Activated CD4-positive, alpha-beta T cell treated with anti-CD3 and anti-CD28 coated beads, Interleukin-10, Interleukin-2, amounts not matched to agents 100 ng/mL and 50 ng/mL, durations not matched to agents 16 hours and 8 hours (primary cell): ENCODE data around the gene TAP2.
"Not testable (repeated sequence)": the region's sequence is repeated elsewhere in the genome, so short reads cannot be mapped to it uniquely, and the experiment has no call there.

ENCODE experiments used
- DNase-seq: peaks from one replicate; pipeline ENCODE4 v3.0.0-alpha.2; 2020

The TAP2 gene

GRCh38 chr6:32838114-32838958 is at the start of gene TAP2:
TAP2 (minus strand) TSS chr6:32838739; CDS start chr6:32838233, 506 bp downstream.
- peak; percentile 98 for DNase-seq

GRCh38 chr6:32887616-32888015 is 49.1 kb upstream of the TAP2 start:
- no peak for DNase-seq

GRCh38 chr6:32886681-32887383 is 48.3 kb upstream of the TAP2 start:
- DNase-seq, result no peak

GRCh38 chr6:32885698-32886286 is 47.3 kb upstream of the TAP2 start:
- peak; percentile 76 for DNase-seq

GRCh38 chr6:32883789-32884188 is 45.2 kb upstream of the TAP2 start:
- DNase-seq, result no peak

GRCh38 chr6:32882879-32883250 is 44.3 kb upstream of the TAP2 start:
- no peak for DNase-seq

- not testable (repeated sequence) for DNase-seq
These were observed 42.4 kb upstream of the TAP2 start for GRCh38 chr6:32880962-32881361.

- no peak for DNase-seq
These were observed 41.2 kb upstream of the TAP2 start for GRCh38 chr6:32879691-32880090.

- DNase-seq, result no peak
These were observed 38.1 kb upstream of the TAP2 start for GRCh38 chr6:32876603-32877002.

- DNase-seq, result not testable (repeated sequence)
These were observed 35.4 kb upstream of the TAP2 start for GRCh38 chr6:32873947-32874346.

- DNase-seq, result peak; percentile 83
These were observed 29.8 kb upstream of the TAP2 start for GRCh38 chr6:32868257-32868788.

- no peak for DNase-seq
These were observed 29.2 kb upstream of the TAP2 start for GRCh38 chr6:32867554-32868256.

- DNase-seq, result no peak
These were observed 28.5 kb upstream of the TAP2 start for GRCh38 chr6:32867022-32867477.

GRCh38 chr6:32865724-32866443 is 27.3 kb upstream of the TAP2 start:
- no peak for DNase-seq

GRCh38 chr6:32862725-32863124 is 24.2 kb upstream of the TAP2 start:
- no peak for DNase-seq

- no peak for DNase-seq
These were observed 22.1 kb upstream of the TAP2 start for GRCh38 chr6:32860674-32861073.

- DNase-seq, result no peak
These were observed 19.7 kb upstream of the TAP2 start for GRCh38 chr6:32858194-32858593.

GRCh38 chr6:32857156-32857891 is 18.8 kb upstream of the TAP2 start:
- DNase-seq, result no peak

GRCh38 chr6:32855467-32856174 is 17.1 kb upstream of the TAP2 start:
- no peak for DNase-seq

GRCh38 chr6:32854376-32855178 is 16.0 kb upstream of the TAP2 start:
- peak; percentile 70 for DNase-seq
